T-helper 22 cell (primary cell): Measurements from ENCODE around the gene EDIL3.

Source experiments
- DNase-seq: peaks from one replicate; pipeline ENCODE4 v3.0.0-alpha.2; 2020; ENCODE audit warnings: low read depth

EDIL3 gene

GRCh38 chr5:84384604-84385575 is at the start of gene EDIL3:
Gene EDIL3 (minus strand): TSS chr5:84384880. CDS start chr5:84384374, 506 bp downstream.
- DNase-seq, result no peak

GRCh38 chr5:84433461-84433860 is 48.8 kb upstream of the EDIL3 start:
- no peak for DNase-seq

- DNase-seq, result no peak
These were observed 46.4 kb upstream of the EDIL3 start for GRCh38 chr5:84430863-84431663.

GRCh38 chr5:84430079-84430478 is 45.4 kb upstream of the EDIL3 start:
- no peak for DNase-seq

DNA sequence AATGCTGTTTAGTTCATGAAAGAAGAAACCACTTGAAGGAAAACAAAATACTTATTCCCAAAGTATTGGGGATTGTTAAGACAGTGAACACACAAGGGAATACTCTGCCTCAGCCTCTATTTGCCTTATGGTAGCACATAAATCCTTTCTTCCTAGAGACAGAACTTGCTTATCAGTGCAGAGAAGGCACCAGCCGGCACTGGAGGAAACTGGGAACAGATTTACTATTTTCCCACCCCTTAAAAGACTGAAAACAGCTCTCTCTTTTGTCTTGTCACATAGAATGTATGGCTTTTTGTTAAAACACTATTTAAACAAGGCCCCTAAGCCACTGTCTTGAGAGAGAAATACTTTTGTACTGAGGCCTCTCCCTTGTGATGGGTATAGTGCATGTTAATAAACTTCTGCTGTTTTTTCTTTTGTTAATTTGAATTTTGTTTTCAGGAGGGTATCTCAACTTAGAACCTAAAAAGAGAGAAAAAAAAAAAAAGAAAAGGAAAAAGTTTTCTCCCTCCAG is 40.7 kb upstream of the EDIL3 start:
- DNase-seq, result no peak

DNA sequence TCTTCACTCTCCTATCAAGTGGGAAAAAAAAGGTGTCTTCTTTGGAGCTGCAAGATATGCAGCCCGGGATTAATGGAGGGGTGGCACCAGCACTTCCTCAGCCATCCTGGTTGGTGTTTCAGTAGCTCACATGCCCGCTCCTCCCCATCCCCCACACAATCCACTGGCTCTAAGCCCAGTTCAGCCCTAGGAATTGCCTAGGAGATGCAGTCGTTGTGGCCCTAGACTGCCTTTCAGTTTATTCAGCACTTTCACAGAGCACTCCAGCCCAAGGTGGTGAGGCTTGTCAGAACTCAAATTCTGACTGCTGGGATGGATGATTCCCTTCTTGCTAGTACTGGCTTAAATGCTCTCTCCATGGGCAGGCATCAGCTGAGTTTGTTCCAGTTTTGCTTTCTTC is 35.1 kb upstream of the EDIL3 start:
- no peak for DNase-seq

DNA sequence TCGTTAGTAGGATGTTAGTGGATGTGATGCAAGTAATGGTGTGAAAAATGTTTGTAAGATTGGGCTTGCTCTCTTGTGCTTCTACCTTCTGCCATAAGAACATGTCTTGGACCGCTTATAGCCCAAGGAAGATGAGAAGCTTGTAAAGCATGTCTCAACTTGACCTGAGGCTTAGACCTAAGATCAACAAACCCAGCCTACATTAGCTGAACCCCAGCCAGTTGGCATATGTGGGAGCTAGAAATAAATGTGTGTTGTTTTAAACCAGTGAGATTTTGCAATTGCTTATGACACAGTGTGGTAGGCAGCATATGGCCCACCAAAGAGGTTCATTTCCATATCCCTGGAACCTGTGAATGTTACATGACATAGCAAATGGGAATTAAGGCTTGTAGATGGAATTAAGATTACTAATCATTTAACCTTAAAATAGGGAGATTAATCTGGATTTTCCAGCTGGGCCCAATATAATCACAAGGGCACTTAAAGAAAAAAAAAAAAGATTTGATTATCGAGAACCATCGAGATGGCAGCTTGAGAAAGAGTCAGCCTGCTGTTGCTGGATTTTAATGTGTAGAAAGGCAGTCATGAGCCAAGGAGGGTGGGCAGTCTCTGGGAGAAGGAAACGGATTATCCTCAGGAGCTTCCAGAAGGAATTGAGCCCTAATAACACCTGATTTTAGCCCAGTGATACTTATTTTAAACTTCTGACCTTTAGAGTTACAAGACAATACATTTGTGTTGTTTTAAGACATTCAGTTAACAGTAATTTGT is 27.3 kb upstream of the EDIL3 start:
- DNase-seq, result no peak

DNA sequence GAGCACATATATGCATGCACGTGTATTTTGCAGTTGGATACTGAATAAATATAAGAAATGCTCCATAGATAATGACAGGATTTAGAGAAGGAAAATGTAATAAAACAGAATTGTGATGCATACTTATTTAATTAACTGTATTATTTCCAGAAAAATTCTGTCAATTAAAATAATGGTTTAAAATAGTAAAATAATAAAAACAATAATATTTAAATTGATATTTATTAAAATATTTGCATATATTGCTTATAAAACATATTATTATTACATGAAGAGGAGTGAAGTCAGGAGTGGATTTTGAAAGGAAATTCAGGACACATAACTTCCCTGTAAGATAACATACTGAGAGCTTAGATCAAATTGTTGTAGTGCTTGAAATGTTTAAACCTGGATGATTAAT is 21.4 kb upstream of the EDIL3 start:
- DNase-seq, result no peak

GRCh38 chr5:84403773-84404172 is 19.1 kb upstream of the EDIL3 start:
- DNase-seq, result no peak

DNA sequence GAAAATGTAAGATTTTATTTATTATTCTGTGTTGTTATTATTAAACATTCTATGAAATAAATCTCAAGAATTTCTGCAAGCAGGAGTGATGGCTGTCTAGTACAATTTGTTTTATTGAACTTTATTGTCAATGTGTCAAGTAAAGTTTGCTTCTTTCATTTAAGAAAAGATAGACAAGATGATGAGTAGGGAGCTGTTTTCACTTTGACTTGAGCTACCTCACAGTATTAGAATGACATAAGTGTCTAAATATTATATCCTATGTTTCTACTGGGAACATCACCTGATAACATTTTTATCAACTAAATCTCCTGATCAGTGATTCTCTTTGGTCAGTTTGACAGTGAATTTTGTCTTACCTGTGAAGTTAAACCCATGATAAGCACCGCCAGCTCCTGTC is 12.7 kb upstream of the EDIL3 start:
- DNase-seq, result no peak

- DNase-seq, result no peak
These were observed 9.3 kb upstream of the EDIL3 start for GRCh38 chr5:84393969-84394368.

- no peak for DNase-seq
These were observed 8.2 kb upstream of the EDIL3 start for GRCh38 chr5:84392836-84393235.

DNA sequence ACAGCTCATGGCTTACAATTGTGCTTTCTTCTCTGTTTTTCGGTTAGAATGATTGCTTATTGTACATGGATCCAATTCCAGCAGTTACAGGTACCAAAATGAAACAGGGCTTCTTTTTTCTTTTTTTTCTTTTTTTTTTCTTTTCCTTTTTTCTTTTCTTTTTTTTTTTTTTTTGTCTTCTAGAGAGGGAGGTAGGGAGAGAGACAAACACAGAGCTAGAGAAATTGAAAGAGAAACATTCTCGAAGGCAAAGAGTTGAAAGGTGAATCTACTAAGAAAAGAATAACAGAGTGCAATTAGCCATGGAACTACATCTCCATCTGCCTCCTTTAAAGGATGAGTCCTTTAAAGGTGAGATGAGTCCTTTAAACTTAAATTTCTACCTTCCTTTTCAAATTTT is 1.0 kb upstream of the EDIL3 start:
- no peak for DNase-seq

DNA sequence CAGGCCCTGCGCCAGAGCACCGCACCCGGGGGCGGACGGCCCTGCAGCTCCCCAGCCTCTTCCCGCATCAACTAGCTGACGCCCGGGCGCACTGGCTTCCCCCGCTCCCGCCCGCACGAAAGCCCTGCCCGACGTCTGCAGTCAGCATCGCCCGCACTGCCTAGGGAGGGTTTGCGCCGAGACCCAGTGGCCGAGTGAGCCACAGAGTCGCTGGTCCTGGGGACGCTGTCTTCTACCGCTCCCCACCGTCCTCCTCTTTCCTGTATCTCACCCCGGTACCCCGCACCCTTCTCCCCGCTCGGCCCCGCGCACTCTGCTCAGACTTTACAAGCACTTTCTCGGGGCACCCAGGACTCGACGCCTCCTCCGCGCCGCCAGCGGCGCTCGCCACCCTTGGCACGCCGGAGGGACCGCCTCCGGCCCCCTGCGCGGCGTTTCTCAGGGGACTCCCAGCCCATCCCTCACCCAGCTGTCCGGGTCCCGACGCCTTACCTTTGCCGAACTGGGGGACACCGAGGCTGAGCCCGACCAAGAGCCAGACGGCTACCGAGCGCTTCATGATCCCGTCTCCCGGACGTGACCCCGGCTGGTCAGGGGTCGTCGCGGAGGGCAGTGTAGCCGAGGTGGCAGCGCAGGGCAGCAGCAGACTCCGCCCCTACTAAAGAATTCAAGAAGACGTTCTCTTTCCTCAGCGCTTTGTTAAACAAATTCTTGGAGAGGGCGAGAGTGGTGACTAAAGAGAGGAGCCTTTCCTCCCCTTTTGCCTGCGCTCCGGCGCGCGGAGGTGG is 670 bp downstream of the EDIL3 start:
- DNase-seq, result no peak

- DNase-seq, result no peak
These were observed 1.3 kb downstream of the EDIL3 start for GRCh38 chr5:84383296-84383815.

GRCh38 chr5:84382363-84383295 is 2.1 kb downstream of the EDIL3 start:
- no peak for DNase-seq

GRCh38 chr5:84381502-84382362 is 2.9 kb downstream of the EDIL3 start:
- DNase-seq, result no peak

DNA sequence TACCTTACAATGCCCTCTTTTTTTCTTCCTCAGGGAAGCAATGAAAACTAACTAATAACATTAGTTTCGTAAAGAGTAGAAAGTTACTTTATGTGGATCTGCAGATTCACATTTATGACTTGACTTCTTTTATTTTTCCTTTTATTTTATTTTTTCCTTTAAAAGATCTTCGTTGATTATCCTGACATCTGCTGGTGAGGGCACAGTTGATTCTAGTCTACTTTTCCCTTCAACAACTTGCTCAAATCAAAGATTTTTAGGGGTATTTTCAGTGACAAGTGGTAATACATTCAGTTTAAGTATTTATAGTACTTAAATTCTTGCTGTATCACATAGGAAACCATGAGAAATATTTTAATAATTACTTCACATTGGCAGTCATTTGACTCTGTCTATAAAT is 4.9 kb downstream of the EDIL3 start:
- DNase-seq, result no peak

- no peak for DNase-seq
These were observed 5.7 kb downstream of the EDIL3 start for GRCh38 chr5:84378961-84379360.
